K562 (cell line): ENCODE measurements around the gene HNRNPU. TPM values are rescaled to one million over a fixed set of nuclear protein-coding genes. Genes with fewer than 3 reads are reported as not detected.

Source experiments
- CHD4 ChIP-seq: fragments of 200-600 bp; sonication (generic); IDR thresholded peaks from 3 replicates; pipeline ENCODE4 v1.6.1; 2012; ENCODE audit warnings: low read depth, mild to moderate bottlenecking, mixed read lengths, low read length, inconsistent platforms; ENCODE audit not compliant: insufficient read depth, insufficient replicate concordance, poor library complexity, severe bottlenecking
- TBP ChIP-seq: optimal IDR thresholded peaks from 2 replicates; pipeline ENCODE3; 2011; ENCODE audit warnings: low read depth, low read length, improper control_type of control experiment
- TOE1 ChIP-seq, 2 experiments: fragments of 450-650 bp in 1 of 2; sonication (generic) in 1 of 2; formaldehyde crosslinking in 1 of 2; IDR thresholded peaks; 2 replicates each; pipeline versions ENCODE4 v1.7.1 to v1.8.0; 2016 to 2022; ENCODE audit warnings: borderline replicate concordance in 2 of 2, mild to moderate bottlenecking in 2 of 2, antibody characterized with exemption in 1 of 2, inconsistent platforms in 1 of 2, low read depth in 1 of 2, missing genetic modification reagents in 1 of 2, moderate library complexity in 1 of 2
- YBX1 ChIP-seq: fragments of 450-650 bp; IDR thresholded peaks from 2 replicates; pipeline ENCODE4 v1.7.1; 2016; ENCODE audit warnings: mild to moderate bottlenecking
- YY1 ChIP-seq, 3 experiments: IDR thresholded peaks; 2 replicates each; pipeline ENCODE4 v1.6.1; 2011; ENCODE audit warnings: low read length in 2 of 3, mild to moderate bottlenecking in 2 of 3, moderate library complexity in 2 of 3, borderline replicate concordance in 1 of 3, control low read depth in 1 of 3, low read depth in 1 of 3; ENCODE audit not compliant: insufficient read depth in 3 of 3, insufficient replicate concordance in 2 of 3, control insufficient read depth in 1 of 3, insufficient read length in 1 of 3; ENCODE audit errors: extremely low read depth in 1 of 3
- ZBTB26 ChIP-seq: fragments of 450-650 bp; formaldehyde crosslinking; IDR thresholded peaks from 2 replicates; pipeline ENCODE4 v1.4.0; 2022; ENCODE audit warnings: missing genetic modification characterization
- ZNF398 ChIP-seq: fragments of 250-450 bp; sonication (Bioruptor Pico); IDR thresholded peaks from 2 replicates; pipeline ENCODE4 v1.8.0; 2021; ENCODE audit warnings: moderate library complexity, mild to moderate bottlenecking, inconsistent platforms
- polyA plus RNA-seq, 8 experiments: library from polyadenylated mRNA; depleted of rRNA in 4 of 8; stranded (reverse) in 5 of 8; unstranded in 3 of 8; fragments of >200 nt; fragmentation: Nextera tagmentation in 2 of 8; fragmentation: Illumina TruSeq in 1 of 8; extraction: Ambion mirVana in 2 of 8; extraction: Trizol in 1 of 8; gene quantifications; 2 replicates each; pipeline versions ENCODE4 v1.2.1 to v1.2.3, GENCODE V29; 2011 to 2014; ENCODE audit warnings: inconsistent platforms in 1 of 8, missing spikeins in 1 of 8
- total RNA-seq, 7 experiments: library from RNA; depleted of rRNA in 6 of 7; stranded (reverse); fragments of >200 nt in 6 of 7; fragmentation: Illumina TruSeq in 2 of 7; extraction: Trizol in 2 of 7; gene quantifications; 2 replicates each; pipeline versions ENCODE4 v1.2.1 to v1.2.3, GENCODE V29; 2011 to 2021; ENCODE audit warnings: low replicate concordance in 1 of 7

HNRNPU gene
- total and polyA plus RNA-seq, 9 of the 15 experiments (the other 6 are each of a cell fraction or from before 2014, with no cell fraction given) = 159 to 777 (median 577) TPM

- TF ChIP-seq CHD4 (no peak), YBX1 (no peak), ZNF398 (CRISPR knock-in tag) (no peak), YY1 (IDR thresholded peaks at IDR 0.05; ENCODE audit: borderline replicate concordance in 1 of 3, control insufficient read depth in 1 of 3, extremely low read depth in 1 of 3, insufficient read depth in 3 of 3, insufficient read length in 1 of 3, insufficient replicate concordance in 2 of 3, low read depth in 1 of 3, low read length in 2 of 3) (no peak), ZBTB26 (CRISPR knock-in tag) (0 out of 2 replicates have a peak, but pooled peaks have one; percentile 13), TOE1 (IDR thresholded peaks at IDR 0.05; ENCODE audit: borderline replicate concordance) (no peak), TOE1 (CRISPR knock-in tag; IDR thresholded peaks at IDR 0.05; ENCODE audit: borderline replicate concordance, low read depth) (0 out of 2 replicates have a peak, but pooled peaks have one; percentile 58), TBP (no peak)
Observed at GRCh38 chr1:244836135-244836521, 28.2 kb downstream of the HNRNPU start (continued).
